Thoracic aorta (tissue), 2 donors: ENCODE data around the gene PILRB. TPM values are rescaled to one million over a fixed set of nuclear protein-coding genes. Genes with fewer than 3 reads are reported as not detected.
"Not testable (repeated sequence)": the region's sequence is repeated elsewhere in the genome, so short reads cannot be mapped to it uniquely, and the experiment has no call there.

Experiments used
- ATAC-seq: fragments of 150-250 bp; one replicate; pipeline ENCODE4 v1.8.0; 2017; ENCODE audit warnings: low read depth; ENCODE audit not compliant: insufficient number of reproducible peaks, low FRiP score
- DNase-seq: peaks from one replicate; pipeline ENCODE4 v3.0.0-alpha.2; 2020; ENCODE audit warnings: low spot score
- H3K27ac ChIP-seq, 2 donors: fragments of 200-600 bp; sonication (generic); 1 replicate in 1 of 2; 2 replicates in 1 of 2; pipeline ENCODE4 v1.5.1; 2016; ENCODE audit warnings: mild to moderate bottlenecking in 2 of 2, moderate library complexity in 2 of 2
- H3K27me3 ChIP-seq: fragments of 200-600 bp; sonication (generic); replicated peaks from 2 replicates; pipeline ENCODE4 v1.6.0; 2016; ENCODE audit warnings: mild to moderate bottlenecking; ENCODE audit not compliant: insufficient read depth
- H3K36me3 ChIP-seq: fragments of 200-600 bp; sonication (generic); one replicate; pipeline ENCODE4 v1.5.1; 2016
- H3K4me1 ChIP-seq, 2 donors: fragments of 200-600 bp; sonication (generic); 1 replicate in 1 of 2; 2 replicates in 1 of 2; pipeline versions ENCODE4 v1.5.1 to v1.6.0; 2016; ENCODE audit warnings: low read depth in 2 of 2, mild to moderate bottlenecking in 1 of 2; ENCODE audit not compliant: control insufficient read depth in 1 of 2
- H3K4me3 ChIP-seq: fragments of 200-600 bp; sonication (generic); 2 replicates; pipeline ENCODE4 v1.5.1; 2016; ENCODE audit warnings: mild to moderate bottlenecking
- H3K9me3 ChIP-seq: fragments of 200-600 bp; sonication (generic); 2 replicates; pipeline ENCODE4 v1.5.1; 2016
- CTCF ChIP-seq: fragments of 200-600 bp; sonication (generic); IDR thresholded peaks from one replicate; pipeline ENCODE4 v1.5.1; 2019; ENCODE audit warnings: antibody characterized with exemption
- total RNA-seq, 2 donors: library from RNA; depleted of rRNA; stranded (reverse); fragments of >200 nt; gene quantifications; one replicate each; pipeline versions ENCODE4 v1.1.0 to v1.2.3, GENCODE V29; 2016

PILRB gene
- total RNA-seq, 2 donors from 2014 or later, result 88.4 to 100 TPM

GRCh38 chr7:100342765-100343164 is 15.2 kb upstream of the PILRB start:
- no peak for TF ChIP-seq CTCF
- Histone ChIP-seq H3K4me1 (peaks cover 0 to 5% of the 10 kb centered on the region in 2 donors), H3K36me3 (peaks cover 29% of the 10 kb centered on the region), H3K9me3 (no peaks in the 10 kb centered on the region), H3K4me3 (no peak overlapping the region), H3K27ac (no peak overlapping the region), H3K27me3 (no peaks in the 10 kb centered on the region)
- no peak for DNase-seq
- no peak for ATAC-seq

GRCh38 chr7:100344124-100344559 is 13.8 kb upstream of the PILRB start:
- H3K9me3 ChIP-seq, H3K27ac ChIP-seq, H3K4me3 ChIP-seq, H3K27me3 ChIP-seq, H3K4me1 ChIP-seq, DNase-seq, ATAC-seq: not testable (repeated sequence)
- peaks cover 40% of the 10 kb centered on the region for H3K36me3 ChIP-seq

GRCh38 chr7:100344560-100345287 is 13.2 kb upstream of the PILRB start:
- not testable (repeated sequence) for DNase-seq, H3K9me3 ChIP-seq, H3K4me3 ChIP-seq, H3K4me1 ChIP-seq, H3K27me3 ChIP-seq, ATAC-seq
- Histone ChIP-seq H3K27ac (peak overlapping the region in 1 of 2 donors; percentile 10), H3K36me3 (peaks cover 44% of the 10 kb centered on the region)

- peaks cover 46% of the 10 kb centered on the region for H3K36me3 ChIP-seq
Observed at GRCh38 chr7:100345288-100345672, 12.6 kb upstream of the PILRB start.

GRCh38 chr7:100346921-100347320 is 11.0 kb upstream of the PILRB start:
- DNase-seq (no peak), ATAC-seq (no peak)
- Histone ChIP-seq H3K4me1 (peaks cover 0 to 5% of the 10 kb centered on the region in 2 donors), H3K4me3 (no peak overlapping the region), H3K27me3 (no peaks in the 10 kb centered on the region), H3K36me3 (peaks cover 51% of the 10 kb centered on the region), H3K9me3 (no peaks in the 10 kb centered on the region), H3K27ac (no peak overlapping the region)
- TF ChIP-seq CTCF, result no peak

More at GRCh38 chr7:100345288-100345672, 12.6 kb upstream of the PILRB start:
- not testable (repeated sequence) for H3K4me1 ChIP-seq, H3K27me3 ChIP-seq, ATAC-seq, H3K9me3 ChIP-seq, H3K4me3 ChIP-seq, H3K27ac ChIP-seq, DNase-seq
- peak; percentile 44 for TF ChIP-seq CTCF

- peaks cover 0 to 5% of the 10 kb centered on the region in 2 donors for H3K4me1 ChIP-seq
- DNase-seq (no peak), ATAC-seq (no peak)
- no peaks in the 10 kb centered on the region for H3K27me3 ChIP-seq
- no peak overlapping the region for H3K4me3 ChIP-seq
- H3K27ac ChIP-seq, result no peak overlapping the region
- TF ChIP-seq CTCF, result no peak
- no peaks in the 10 kb centered on the region for H3K9me3 ChIP-seq
- peaks cover 60% of the 10 kb centered on the region for H3K36me3 ChIP-seq
Observed at GRCh38 chr7:100348805-100349204, 9.1 kb upstream of the PILRB start.
